ENCODE data around the gene HIVEP3.

The HIVEP3 gene

GRCh38 chr1:41500781-41501518 is 417.8 kb downstream of the HIVEP3 start:
- ATAC-seq (ENCODE audit: insufficient read depth, low read depth) (no peak), DNase-seq (no peak)
- no peaks in the 10 kb centered on the region for H3K36me3 ChIP-seq (ENCODE audit: insufficient read depth, low read length)
- H3K9ac ChIP-seq (ENCODE audit: low read depth, low read length): no peak overlapping the region
- no peak overlapping the region for H3K4me2 ChIP-seq (ENCODE audit: insufficient read depth, low read length)
- peaks cover 22% of the 10 kb centered on the region for H4K20me1 ChIP-seq (ENCODE audit: insufficient read depth, low read length)
- no peak overlapping the region for H3K27ac ChIP-seq (ENCODE audit: low read length)
- no peak overlapping the region for H2AFZ ChIP-seq (ENCODE audit: low read depth, low read length)
- no peaks in the 10 kb centered on the region for H3K79me2 ChIP-seq (ENCODE audit: insufficient read depth, low read length)
- no peak for TF ChIP-seq EZH2 (IDR thresholded peaks at IDR 0.05; ENCODE audit: borderline replicate concordance, low read depth, low read length, severe bottlenecking)
- no peak for TF ChIP-seq CTCF (IDR thresholded peaks at IDR 0.05; ENCODE audit: borderline replicate concordance, extremely low read depth, low read length, poor library complexity, severe bottlenecking)
- H3K27me3 ChIP-seq (ENCODE audit: insufficient read depth, low read length, poor library complexity): no peaks in the 10 kb centered on the region
- no peaks in the 10 kb centered on the region for H3K4me1 ChIP-seq (ENCODE audit: insufficient read depth, low read length)
- H3K4me3 ChIP-seq (ENCODE audit: low read depth in 1 of 2, low read length in 2 of 2): no peak overlapping the region
- H3K9me3 ChIP-seq (ENCODE audit: insufficient read depth, low read length, severe bottlenecking): no peaks in the 10 kb centered on the region

- Histone ChIP-seq H3K4me3 (ENCODE audit: low read depth in 1 of 2, low read length in 2 of 2) (no peak overlapping the region), H3K9me3 (ENCODE audit: insufficient read depth, low read length, severe bottlenecking) (no peaks in the 10 kb centered on the region), H3K36me3 (ENCODE audit: insufficient read depth, low read length) (no peaks in the 10 kb centered on the region), H3K4me2 (ENCODE audit: insufficient read depth, low read length) (no peak overlapping the region), H3K27me3 (ENCODE audit: insufficient read depth, low read length, poor library complexity) (no peaks in the 10 kb centered on the region), H3K27ac (ENCODE audit: low read length) (no peak overlapping the region), H3K79me2 (ENCODE audit: insufficient read depth, low read length) (no peaks in the 10 kb centered on the region), H3K9ac (ENCODE audit: low read depth, low read length) (no peak overlapping the region), H2AFZ (ENCODE audit: low read depth, low read length) (no peak overlapping the region), H4K20me1 (ENCODE audit: insufficient read depth, low read length) (peaks cover 16% of the 10 kb centered on the region), H3K4me1 (ENCODE audit: insufficient read depth, low read length) (no peaks in the 10 kb centered on the region)
- DNase-seq (no peak), ATAC-seq (ENCODE audit: insufficient read depth, low read depth) (no peak)
- no peak for TF ChIP-seq CTCF (IDR thresholded peaks at IDR 0.05; ENCODE audit: borderline replicate concordance, extremely low read depth, low read length, poor library complexity, severe bottlenecking)
- TF ChIP-seq EZH2 (IDR thresholded peaks at IDR 0.05; ENCODE audit: borderline replicate concordance, low read depth, low read length, severe bottlenecking): no peak
Observed at GRCh38 chr1:41500378-41500777, 418.3 kb downstream of the HIVEP3 start.

GRCh38 chr1:41499591-41499990 is 419.1 kb downstream of the HIVEP3 start:
- ATAC-seq (ENCODE audit: insufficient read depth, low read depth) (no peak), DNase-seq (no peak)
- Histone ChIP-seq H3K27ac (ENCODE audit: low read length) (no peak overlapping the region), H3K79me2 (ENCODE audit: insufficient read depth, low read length) (no peaks in the 10 kb centered on the region), H2AFZ (ENCODE audit: low read depth, low read length) (no peak overlapping the region), H3K27me3 (ENCODE audit: insufficient read depth, low read length, poor library complexity) (no peaks in the 10 kb centered on the region), H4K20me1 (ENCODE audit: insufficient read depth, low read length) (peaks cover 8% of the 10 kb centered on the region), H3K9me3 (ENCODE audit: insufficient read depth, low read length, severe bottlenecking) (no peaks in the 10 kb centered on the region), H3K4me1 (ENCODE audit: insufficient read depth, low read length) (no peaks in the 10 kb centered on the region), H3K9ac (ENCODE audit: low read depth, low read length) (no peak overlapping the region), H3K4me3 (ENCODE audit: low read depth in 1 of 2, low read length in 2 of 2) (no peak overlapping the region), H3K36me3 (ENCODE audit: insufficient read depth, low read length) (no peaks in the 10 kb centered on the region), H3K4me2 (ENCODE audit: insufficient read depth, low read length) (no peak overlapping the region)
- TF ChIP-seq EZH2 (IDR thresholded peaks at IDR 0.05; ENCODE audit: borderline replicate concordance, low read depth, low read length, severe bottlenecking): no peak
- TF ChIP-seq CTCF (IDR thresholded peaks at IDR 0.05; ENCODE audit: borderline replicate concordance, extremely low read depth, low read length, poor library complexity, severe bottlenecking): no peak

Measured in DND-41 (cell line).